B cell (primary cell): Measurements from ENCODE around the gene MLXIPL. TPM values are rescaled to one million over a fixed set of nuclear protein-coding genes. Genes with fewer than 3 reads are reported as not detected.

ENCODE experiments used
- ATAC-seq: fragments of 200-7000 bp; cut with Tn5 transposase; one replicate; pipeline ENCODE4 v1.10.0; 2021; ENCODE audit warnings: low read depth, mild to moderate bottlenecking, moderate number of reproducible peaks, moderate library complexity
- CTCF ChIA-PET: fragments of 350-600 bp; sonication (Branson Sonifier 250); formaldehyde crosslinking; loops from one replicate; lab custom pipeline; 2021; ENCODE audit warnings: antibody characterized with exemption, inconsistent platforms; lab: Charles Lee
- POLR2A ChIA-PET: fragments of 350-600 bp; sonication (Branson Sonifier 250); formaldehyde crosslinking; loops from one replicate; lab custom pipeline; 2021; ENCODE audit warnings: antibody characterized with exemption; lab: Charles Lee
- DNase-seq: peaks from one replicate; pipeline ENCODE4 v3.0.0; 2013
- H2AFZ ChIP-seq: 2 replicates; pipeline ENCODE4 v1.6.1; 2012; ENCODE audit warnings: mild to moderate bottlenecking, low read depth, low read length; ENCODE audit not compliant: insufficient read depth, poor library complexity, severe bottlenecking
- H3K27ac ChIP-seq, 2 donors: 1 replicate in 1 of 2; 2 replicates in 1 of 2; pipeline ENCODE4 v1.5.1; 2012 to 2013; ENCODE audit warnings: low read length in 2 of 2, mild to moderate bottlenecking in 2 of 2, moderate library complexity in 1 of 2
- H3K27me3 ChIP-seq, 4 experiments: fragments of 200-600 bp in 1 of 4; sonication (generic) in 1 of 4; replicated peaks in 1 of 4; 1 replicate in 2 of 4; 2 replicates in 2 of 4; pipeline versions ENCODE4 v1.6.1 to v1.7.0; 2013 to 2016; ENCODE audit warnings: low read length in 3 of 4, mild to moderate bottlenecking in 2 of 4, mixed read lengths in 1 of 4, moderate library complexity in 1 of 4; ENCODE audit not compliant: insufficient read depth in 4 of 4, control insufficient read depth in 3 of 4; ENCODE audit errors: control extremely low read depth in 1 of 4
- H3K36me3 ChIP-seq, 2 experiments: replicated peaks in 1 of 2; 1 replicate in 1 of 2; 2 replicates in 1 of 2; pipeline versions ENCODE4 v1.6.1 to v1.7.1; 2013; ENCODE audit warnings: low read length in 1 of 2; ENCODE audit not compliant: insufficient read depth in 2 of 2, control insufficient read depth in 1 of 2; ENCODE audit errors: control extremely low read depth in 1 of 2, extremely low read depth in 1 of 2
- H3K4me1 ChIP-seq, 2 donors: fragments of 200-600 bp in 1 of 2; sonication (generic) in 1 of 2; 1 replicate in 1 of 2; 2 replicates in 1 of 2; pipeline versions ENCODE4 v1.5.1 to v1.6.1; 2013 to 2017; ENCODE audit warnings: low read length in 2 of 2; ENCODE audit not compliant: control insufficient read depth in 2 of 2, insufficient read depth in 2 of 2
- H3K4me2 ChIP-seq: replicated peaks from 2 replicates; pipeline ENCODE3; 2012; ENCODE audit warnings: mild to moderate bottlenecking, low read depth, low read length; ENCODE audit not compliant: poor library complexity, severe bottlenecking
- H3K4me3 ChIP-seq, 5 experiments: fragments of 200-600 bp in 1 of 5; sonication (generic) in 1 of 5; 1 replicate in 3 of 5; 2 replicates in 2 of 5; pipeline versions ENCODE4 v1.5.1 to v1.7.0; 2011 to 2016; ENCODE audit warnings: low read length in 4 of 5, mild to moderate bottlenecking in 4 of 5, low read depth in 2 of 5, control low read depth in 1 of 5, moderate library complexity in 1 of 5; ENCODE audit not compliant: insufficient read depth in 1 of 5; ENCODE audit errors: control extremely low read depth in 1 of 5, extremely low read depth in 1 of 5
- H3K79me2 ChIP-seq: fragments of 200-600 bp; sonication (generic); one replicate; pipeline ENCODE4 v1.6.0; 2016; ENCODE audit warnings: low read length; ENCODE audit not compliant: control insufficient read depth, insufficient read depth
- H3K9ac ChIP-seq: fragments of 200-600 bp; sonication (generic); 2 replicates; pipeline ENCODE4 v1.6.1; 2017; ENCODE audit warnings: mild to moderate bottlenecking, low read length, moderate library complexity
- H3K9me3 ChIP-seq, 3 donors: one replicate each; pipeline versions ENCODE4 v1.6.1 to v1.7.1; 2013; ENCODE audit warnings: low read length in 2 of 3; ENCODE audit not compliant: control insufficient read depth in 2 of 3, insufficient read depth in 1 of 3; ENCODE audit errors: control extremely low read depth in 1 of 3
- H4K20me1 ChIP-seq: 2 replicates; pipeline ENCODE4 v1.6.0; 2012; ENCODE audit warnings: mild to moderate bottlenecking, low read length; ENCODE audit not compliant: insufficient read depth, control insufficient read depth, poor library complexity, severe bottlenecking
- H3K27ac Mint-ChIP-seq: one replicate; pipeline ENCODE4 v1.8.0; 2021; ENCODE audit warnings: mixed read lengths
- H3K27me3 Mint-ChIP-seq: one replicate; pipeline ENCODE4 v1.8.0; 2021; ENCODE audit warnings: mixed read lengths
- H3K4me1 Mint-ChIP-seq: one replicate; pipeline ENCODE4 v1.8.0; 2021; ENCODE audit warnings: mixed read lengths
- H3K4me3 Mint-ChIP-seq: one replicate; pipeline ENCODE4 v1.8.0; 2021; ENCODE audit warnings: mixed read lengths
- H3K9me3 Mint-ChIP-seq: one replicate; pipeline ENCODE4 v1.8.0; 2022; ENCODE audit warnings: mixed read lengths; ENCODE audit not compliant: insufficient read depth
- CTCF ChIP-seq: fragments of 200-600 bp; IDR thresholded peaks from one replicate; pipeline ENCODE4 v1.8.0; 2022; ENCODE audit warnings: antibody characterized with exemption, mild to moderate bottlenecking
- EZH2 ChIP-seq: IDR thresholded peaks from 2 replicates; pipeline ENCODE4 v1.6.1; 2012; ENCODE audit warnings: borderline replicate concordance, low read depth, mild to moderate bottlenecking, moderate library complexity, low read length; ENCODE audit not compliant: insufficient read depth, poor library complexity, severe bottlenecking
- WGBS: methylation state at CpG from one replicate; pipeline ENCODE4 v1.1.5; 2013; ENCODE audit warnings: missing lambda C conversion rate; ENCODE audit not compliant: insufficient coverage; 5-methylcytosine and 5-hydroxymethylcytosine counted together
- intact Hi-C: fragments of 100-400 bp; cut with micrococcal nuclease; formaldehyde crosslinking; loops from one replicate; pipeline ENCODE4 v1.10.0; 2022
- polyA plus RNA-seq: library from polyadenylated mRNA; depleted of rRNA; stranded (reverse); fragments of >200 nt; gene quantifications from 2 replicates; pipeline ENCODE4 v1.2.3, GENCODE V29; 2012
- total RNA-seq, 2 donors: library from RNA; stranded (reverse); fragments of 120-200 nt in 1 of 2; gene quantifications; 1 replicate in 1 of 2; 2 replicates in 1 of 2; pipeline versions ENCODE4 v1.2.3 to v1.2.4, GENCODE V29; 2013 to 2022

Gene MLXIPL
- total and polyA plus RNA-seq, 2 donors (not counting 1 experiment from before 2014, with no cell fraction given), result not detected

GRCh38 chr7:73570977-73571376, 53.3 kb downstream of the MLXIPL start:
- no peak overlapping the region for H3K4me3 ChIP-seq
- no peak overlapping the region for H3K4me2 ChIP-seq
- H4K20me1 ChIP-seq, result no peaks in the 10 kb centered on the region
- Mint-ChIP-seq H3K27me3 (no peaks in the 10 kb centered on the region), H3K4me1 (peaks cover 7% of the 10 kb centered on the region), H3K4me3 (no peak overlapping the region), H3K9me3 (no peaks in the 10 kb centered on the region), H3K27ac (no peak overlapping the region)
- no peaks in the 10 kb centered on the region for H3K27me3 ChIP-seq
- H3K9me3 ChIP-seq, result no peaks in the 10 kb centered on the region
- ATAC-seq, result no peak
- TF ChIP-seq EZH2, result no peak
- no peak for TF ChIP-seq CTCF
- peaks cover 0 to 59% of the 10 kb centered on the region in 2 experiments for H3K36me3 ChIP-seq
- peaks cover 13% of the 10 kb centered on the region for H3K79me2 ChIP-seq
- POLR2A ChIA-PET, result no interaction called here
- intact Hi-C loops, result no loop called here
- H3K27ac ChIP-seq, result no peak overlapping the region
- peaks cover under 1 to 3% of the 10 kb centered on the region in 2 donors for H3K4me1 ChIP-seq
- H2AFZ ChIP-seq, result no peak overlapping the region
- WGBS, result 99% methylated on average over 10 of the region's 10 CpGs
- no peak for DNase-seq
- CTCF ChIA-PET, result interaction anchor here (0.6 kb wide), 1 partner anchor 35 kb away, joined by 3 read pairs; no protein-coding TSS in a partner anchor
- H3K9ac ChIP-seq, result no peak overlapping the region

GRCh38 chr7:73570521-73570920, 53.8 kb downstream of the MLXIPL start:
- WGBS, result 98% methylated on average over 22 of the region's 22 CpGs
- Histone ChIP-seq H2AFZ (no peak overlapping the region), H3K79me2 (peaks cover 9% of the 10 kb centered on the region), H4K20me1 (no peaks in the 10 kb centered on the region), H3K27me3 (no peaks in the 10 kb centered on the region), H3K4me2 (no peak overlapping the region), H3K4me1 (peaks cover 5 to 8% of the 10 kb centered on the region in 2 donors), H3K4me3 (no peak overlapping the region), H3K27ac (no peak overlapping the region), H3K9ac (no peak overlapping the region), H3K9me3 (no peaks in the 10 kb centered on the region), H3K36me3 (peaks cover 0 to 59% of the 10 kb centered on the region in 2 experiments)
- CTCF ChIA-PET, result interaction anchor here (0.6 kb wide), 1 partner anchor 35 kb away, joined by 3 read pairs; no protein-coding TSS in a partner anchor
- Mint-ChIP-seq H3K27me3 (no peaks in the 10 kb centered on the region), H3K9me3 (no peaks in the 10 kb centered on the region), H3K4me1 (peaks cover 12% of the 10 kb centered on the region), H3K4me3 (no peak overlapping the region), H3K27ac (no peak overlapping the region)
- DNase-seq, result no peak
- no peak for ATAC-seq
- intact Hi-C loops, result no loop called here
- POLR2A ChIA-PET, result no interaction called here
- TF ChIP-seq EZH2, result no peak
- no peak for TF ChIP-seq CTCF
